ENCODE measurements around the gene NECTIN1. TPM values are rescaled to one million over a fixed set of nuclear protein-coding genes. Genes with fewer than 3 reads are reported as not detected.
"Not testable (repeated sequence)": the region's sequence is repeated elsewhere in the genome, so short reads cannot be mapped to it uniquely, and the experiment has no call there.

The NECTIN1 gene
- polyA plus RNA-seq, 3 donors, result 39.6 to 48.6 (median 45.9) TPM

DNA sequence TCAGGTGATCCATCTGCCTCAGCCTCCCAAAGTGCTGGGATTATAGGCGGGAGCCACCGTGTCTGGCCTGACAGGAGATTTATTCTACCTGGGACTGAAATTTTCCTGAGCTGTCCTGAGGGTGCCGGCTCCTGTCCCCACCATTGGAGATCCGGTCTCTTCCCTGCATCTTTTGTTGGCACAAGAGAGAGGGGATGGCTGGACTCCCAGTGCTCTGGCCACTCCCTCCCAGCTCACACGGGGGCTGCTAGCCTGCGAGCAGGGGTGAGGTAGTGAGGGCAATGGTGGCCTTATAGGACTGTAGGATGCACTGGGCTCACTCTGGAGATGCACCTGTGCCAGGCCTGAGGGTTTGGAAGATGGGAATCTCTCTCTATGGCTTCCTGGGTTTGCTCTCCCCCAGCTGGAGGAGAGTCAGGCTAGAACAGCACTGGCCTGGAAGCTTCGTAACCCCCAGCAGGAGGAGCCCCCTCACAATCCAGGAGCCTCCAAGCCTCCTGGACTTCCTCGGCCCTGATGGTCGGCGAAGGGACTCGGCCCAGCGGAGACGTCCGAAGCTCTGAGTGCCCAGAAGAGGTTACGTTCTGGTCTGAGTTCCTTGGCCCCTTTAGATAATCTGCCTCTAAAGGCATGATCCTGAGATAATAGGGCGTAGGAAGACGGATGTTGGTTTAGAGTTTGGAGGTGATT, 106.4 kb downstream of the NECTIN1 start:
- DNase-seq, result no peak

DNA sequence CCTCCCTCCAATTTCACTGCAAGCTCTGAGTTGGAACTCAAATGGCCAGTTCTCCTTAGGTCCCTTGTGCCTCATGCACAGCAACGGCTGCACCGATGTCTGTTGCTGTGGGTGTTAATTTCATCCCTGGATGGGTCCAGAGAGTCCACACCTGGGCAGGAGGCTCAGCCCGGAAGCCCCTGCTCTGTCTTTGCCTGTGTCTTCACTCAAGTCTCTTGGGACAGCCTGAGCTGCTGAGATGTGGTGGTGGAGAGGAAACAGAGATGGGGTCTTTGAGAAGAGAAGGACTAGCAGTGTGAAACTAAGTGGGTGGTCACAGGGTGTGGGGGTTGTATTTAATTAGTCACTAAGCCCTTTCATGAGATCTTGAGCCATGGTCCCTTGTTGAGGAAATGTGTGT, 109.3 kb downstream of the NECTIN1 start:
- no peak for DNase-seq

DNA sequence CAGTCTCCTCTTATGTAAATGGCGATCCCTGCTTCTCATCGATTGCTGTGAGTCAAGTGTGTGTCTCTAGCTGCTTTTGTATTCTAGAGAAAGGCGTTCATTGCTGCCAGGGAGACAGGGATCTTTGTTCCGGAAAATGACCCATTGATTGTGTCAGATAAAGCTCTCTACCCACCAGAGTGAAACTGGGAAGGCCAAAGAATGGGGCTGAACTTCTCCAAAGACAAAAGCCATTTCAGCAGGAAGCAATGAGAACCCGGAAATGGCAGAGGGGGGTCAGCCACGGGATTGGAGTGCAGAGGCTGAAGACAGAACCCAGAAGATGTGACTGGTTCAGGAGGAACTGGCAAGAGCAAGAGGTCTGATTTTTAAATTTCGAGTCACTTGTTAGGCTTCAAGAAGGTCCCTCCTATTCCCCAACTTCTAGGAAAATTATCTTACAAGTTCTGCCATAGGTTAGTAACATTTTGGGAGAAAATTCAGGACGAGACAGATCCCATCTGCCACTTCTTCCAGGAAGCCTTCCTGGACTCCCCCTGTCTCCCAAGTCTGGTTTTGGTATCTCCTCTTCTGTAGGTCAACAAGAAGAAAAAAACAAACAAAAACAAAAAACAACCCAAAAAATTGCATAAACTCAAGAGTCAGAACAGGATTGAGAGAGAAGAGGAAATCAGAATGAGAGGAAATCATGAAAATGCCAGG, 110.6 kb downstream of the NECTIN1 start:
- no peak for DNase-seq

DNA sequence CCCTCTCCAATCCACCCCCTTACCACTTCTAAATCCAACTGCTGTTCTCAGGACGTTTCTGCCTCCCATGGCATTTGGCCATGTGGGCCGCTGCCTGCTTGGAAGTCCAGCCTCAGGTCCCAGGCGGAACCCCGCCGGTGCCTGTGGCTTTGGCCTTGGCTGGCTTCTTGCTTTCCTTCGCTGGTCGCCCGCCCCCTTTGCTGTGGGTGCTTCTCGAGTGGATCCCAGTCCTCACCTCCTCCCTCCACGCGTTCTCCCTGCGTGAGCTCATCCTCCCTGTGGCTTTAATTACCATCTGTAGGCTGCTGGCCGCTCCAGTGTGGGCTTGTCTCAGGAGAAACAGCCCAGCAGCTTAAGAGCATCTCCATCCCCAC, 111.7 kb downstream of the NECTIN1 start:
- DNase-seq, result no peak

DNA sequence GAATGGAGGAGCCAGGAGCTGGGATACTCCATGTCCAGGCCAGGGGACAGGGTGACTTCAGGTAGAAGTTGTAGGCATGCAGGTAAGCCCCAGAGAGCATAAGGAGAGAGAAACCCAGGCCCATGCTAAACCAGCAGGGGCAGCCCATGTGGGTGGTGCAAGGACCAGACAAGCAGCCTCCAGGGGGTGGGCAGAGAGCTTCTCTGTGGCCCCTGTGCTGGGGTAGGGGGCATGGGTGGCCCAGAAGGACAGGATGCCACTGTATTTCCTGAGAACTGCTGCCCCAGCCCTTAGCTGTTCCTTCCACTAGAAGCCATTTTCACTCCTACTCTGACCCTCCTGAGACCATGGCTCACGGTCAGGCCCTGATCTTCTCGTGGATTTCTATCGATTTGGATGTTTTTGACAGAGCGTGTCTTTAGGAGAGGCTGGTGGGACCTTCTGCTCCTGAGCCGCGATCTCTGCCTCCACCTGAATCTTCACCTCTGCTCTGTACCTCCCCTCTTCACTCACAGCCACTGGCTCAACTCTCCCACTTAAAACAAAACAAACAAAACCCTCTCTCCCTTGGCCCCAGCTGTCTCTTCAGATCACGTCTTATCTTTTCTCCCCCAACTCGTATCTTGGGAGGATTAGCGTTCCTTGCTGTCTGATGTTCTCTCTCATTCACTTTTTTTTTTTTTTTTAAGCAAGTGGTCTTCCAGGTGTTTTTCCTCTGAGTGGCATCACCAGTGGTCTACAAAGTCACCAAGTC, 112.2 kb downstream of the NECTIN1 start:
- DNase-seq, result no peak

DNA sequence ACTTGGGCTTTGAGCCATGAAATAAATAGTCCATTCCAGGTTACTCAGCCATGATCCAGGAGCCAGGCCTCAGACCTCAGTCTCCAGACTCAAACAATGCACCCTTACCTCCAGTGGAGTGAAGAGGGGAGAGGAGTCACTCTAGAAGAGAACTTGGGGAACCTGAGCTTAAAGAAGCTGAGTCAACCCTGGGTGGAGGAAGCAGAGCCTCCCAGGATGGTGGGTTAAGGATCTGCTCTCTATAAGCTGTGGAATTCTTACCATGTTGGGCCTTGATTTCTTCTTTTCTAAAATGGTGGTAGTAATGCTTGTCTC, 113.2 kb downstream of the NECTIN1 start:
- DNase-seq, result no peak

DNA sequence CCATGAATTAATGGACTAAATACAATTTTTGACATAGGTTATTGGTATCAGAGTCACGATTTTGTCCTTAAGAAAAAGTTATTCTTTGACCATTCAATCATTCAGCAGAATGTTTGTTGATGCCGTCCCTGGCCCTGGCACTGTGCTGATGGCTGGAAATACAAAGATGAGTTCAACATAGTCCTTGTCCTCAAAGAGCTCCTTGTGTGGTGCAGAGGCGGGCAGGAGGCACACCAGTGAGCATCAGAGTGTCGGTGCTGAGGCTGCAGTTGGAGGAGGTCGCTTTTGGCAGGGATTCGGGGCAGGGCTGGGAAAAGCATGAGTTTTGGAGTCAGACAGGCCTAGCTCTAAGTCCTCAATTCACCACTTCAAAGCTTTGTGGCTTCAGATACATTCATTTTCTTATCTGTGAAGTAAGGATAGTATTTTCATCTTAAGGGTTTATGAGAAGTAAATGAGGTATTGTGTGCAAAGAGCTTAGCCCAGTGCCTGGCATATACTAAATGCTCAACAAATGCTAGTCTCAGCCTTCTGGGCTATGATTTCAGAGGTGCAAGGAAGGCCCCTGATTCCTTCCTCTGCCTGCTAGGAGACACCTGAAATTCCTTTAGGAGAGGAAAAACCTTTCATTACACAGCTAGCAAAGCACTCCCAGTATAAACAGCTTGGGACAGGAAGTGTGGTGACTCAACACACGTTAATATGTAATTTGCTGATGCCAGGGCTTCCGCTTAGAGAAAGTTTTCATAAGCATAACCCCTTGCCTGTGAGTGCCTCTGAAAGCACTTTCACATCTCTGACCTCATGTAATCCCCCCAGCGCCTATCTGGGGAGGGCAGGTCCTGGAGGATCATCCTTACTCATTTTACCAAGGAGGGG, 113.8 kb downstream of the NECTIN1 start:
- no peak for DNase-seq

DNA sequence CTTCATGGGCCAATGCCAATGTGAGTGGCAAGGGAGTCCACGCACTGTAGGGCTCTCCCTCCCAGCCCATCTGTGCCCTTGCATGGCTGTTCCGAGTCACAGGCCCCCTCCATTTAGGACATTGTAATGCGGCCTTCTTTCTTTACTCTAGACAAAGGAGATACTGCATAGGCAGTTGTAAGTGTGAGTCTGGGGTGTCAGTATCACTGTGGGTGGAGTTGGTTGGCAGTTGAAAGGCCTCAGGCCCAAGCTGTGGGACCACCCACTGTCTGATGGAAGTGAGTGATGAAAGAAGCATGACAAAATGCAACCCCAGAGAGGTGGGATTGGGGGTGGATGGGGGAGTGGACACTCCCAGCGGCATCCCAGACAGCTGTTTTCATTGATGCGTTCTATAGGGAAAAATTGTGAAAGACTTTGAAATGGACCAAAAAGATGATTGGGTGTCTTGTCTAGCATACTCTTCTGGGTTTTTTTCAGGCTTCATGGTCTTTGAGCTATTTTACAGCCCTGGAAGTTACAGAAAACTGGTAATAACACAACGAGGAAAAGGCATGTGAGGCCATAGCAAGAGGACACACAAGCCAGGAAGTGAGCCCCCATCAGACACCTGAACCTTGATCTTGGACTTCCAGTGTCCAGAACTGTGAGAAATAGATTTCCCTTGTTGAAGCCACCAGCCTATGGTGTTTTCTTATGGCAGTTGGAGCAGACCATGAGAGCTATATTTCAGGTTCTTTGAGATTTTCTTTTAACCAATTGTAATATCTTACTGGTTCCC, 114.6 kb downstream of the NECTIN1 start:
- no peak for DNase-seq

DNA sequence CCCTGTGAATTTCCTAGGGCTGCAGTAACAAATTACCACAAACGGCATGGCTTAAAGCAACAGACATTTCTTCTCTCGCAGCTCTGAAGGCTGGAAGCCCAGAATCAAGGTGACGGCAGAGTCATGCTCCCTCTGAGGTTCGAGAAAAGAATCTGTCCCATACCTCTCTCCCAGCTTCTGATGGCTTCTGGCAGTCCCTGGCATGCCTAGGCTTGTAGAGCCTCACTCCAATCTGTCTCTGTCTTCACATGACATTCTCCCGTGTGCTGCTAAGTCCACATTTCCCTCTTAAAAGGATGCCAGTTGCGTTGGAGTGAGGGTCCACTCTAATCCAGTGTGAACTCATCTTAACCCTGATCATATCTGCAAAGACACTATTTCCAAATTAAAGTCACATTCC, 116.2 kb downstream of the NECTIN1 start:
- no peak for DNase-seq

DNA sequence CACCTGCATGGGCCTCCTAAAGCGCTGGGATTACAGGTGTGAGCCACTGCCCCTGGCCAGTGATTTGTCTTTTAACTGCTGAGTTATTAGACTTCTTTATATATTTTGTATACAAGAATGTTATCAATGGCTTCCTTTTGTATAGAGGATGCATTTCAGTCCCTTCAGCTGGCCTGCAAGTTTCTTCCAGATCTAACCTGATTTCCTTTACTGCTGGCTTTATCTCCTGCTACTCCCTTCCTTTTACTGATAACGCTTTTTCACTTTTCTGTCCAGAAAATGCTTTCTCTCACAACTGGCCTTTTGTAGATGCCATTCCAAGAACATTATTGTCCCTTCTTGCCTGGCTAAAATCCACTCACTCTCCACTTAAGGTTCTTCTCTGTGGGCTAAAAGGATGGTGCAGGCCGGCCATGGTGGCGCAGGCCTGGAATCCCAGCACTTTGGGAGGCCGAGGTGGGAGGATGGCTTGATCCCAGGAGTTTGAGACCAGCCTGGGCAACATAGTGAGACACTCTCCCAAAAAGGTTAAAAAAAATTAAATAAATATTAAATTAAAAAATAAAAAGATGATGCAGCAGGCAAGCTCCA, 118.1 kb downstream of the NECTIN1 start:
- DNase-seq, result no peak

DNA sequence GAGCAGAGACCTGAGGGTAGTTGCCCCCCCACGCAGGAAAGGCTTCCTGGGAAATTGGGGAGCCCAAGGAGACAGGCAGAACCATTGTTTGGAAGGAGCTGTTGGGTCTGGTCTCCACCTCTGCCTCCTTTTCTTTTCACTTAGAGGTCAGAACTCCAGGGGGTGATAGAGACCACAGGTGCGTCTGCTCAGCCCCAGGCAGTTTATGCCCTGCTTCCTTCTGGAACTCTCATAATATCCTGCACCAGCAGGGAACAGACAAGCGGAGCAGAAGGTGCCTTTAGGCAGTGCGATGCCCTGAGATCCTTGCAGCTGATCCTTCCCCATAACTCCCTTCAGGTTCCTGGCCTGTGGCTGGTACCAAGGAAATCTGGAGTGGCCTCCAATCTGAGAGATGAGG, 120.2 kb downstream of the NECTIN1 start:
- no peak for DNase-seq

DNA sequence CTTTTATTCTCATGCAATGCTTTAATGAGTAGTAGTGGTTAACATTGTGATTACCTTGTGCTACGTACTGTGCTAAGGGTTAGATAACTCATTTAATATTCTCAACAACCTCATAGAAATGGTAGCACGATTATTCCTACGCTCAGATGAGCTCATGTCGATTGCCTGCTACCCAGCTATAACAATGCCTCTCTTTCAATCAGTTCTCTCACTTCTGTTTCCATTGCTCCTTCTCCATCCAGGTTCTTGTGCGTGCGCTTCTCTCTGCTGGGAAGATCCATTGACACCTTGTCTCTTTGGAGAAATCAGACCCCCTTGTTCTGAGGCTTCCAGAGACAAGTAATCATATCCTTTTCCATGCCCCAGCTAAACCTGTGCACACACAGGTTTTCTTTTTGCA, 120.8 kb downstream of the NECTIN1 start:
- no peak for DNase-seq

DNA sequence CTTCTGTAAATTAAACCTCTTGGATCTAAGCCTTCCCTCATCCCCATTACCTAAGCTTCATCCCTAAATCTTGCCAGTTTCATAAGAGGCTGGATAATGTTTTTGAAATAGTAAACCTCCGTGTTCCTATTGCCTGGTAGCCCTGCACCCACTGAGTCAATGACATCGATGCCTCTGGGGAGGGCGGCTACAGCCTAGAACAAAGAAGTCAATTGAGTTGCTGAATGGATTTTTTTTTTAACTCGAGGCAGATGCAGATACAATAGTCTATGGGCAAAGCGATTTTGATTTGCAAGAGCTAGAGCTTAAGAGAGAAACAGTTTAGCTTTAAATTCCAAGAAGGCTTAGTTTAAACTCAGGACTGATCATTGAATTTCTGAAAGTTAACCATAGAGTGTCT, 121.3 kb downstream of the NECTIN1 start:
- no peak for DNase-seq

DNA sequence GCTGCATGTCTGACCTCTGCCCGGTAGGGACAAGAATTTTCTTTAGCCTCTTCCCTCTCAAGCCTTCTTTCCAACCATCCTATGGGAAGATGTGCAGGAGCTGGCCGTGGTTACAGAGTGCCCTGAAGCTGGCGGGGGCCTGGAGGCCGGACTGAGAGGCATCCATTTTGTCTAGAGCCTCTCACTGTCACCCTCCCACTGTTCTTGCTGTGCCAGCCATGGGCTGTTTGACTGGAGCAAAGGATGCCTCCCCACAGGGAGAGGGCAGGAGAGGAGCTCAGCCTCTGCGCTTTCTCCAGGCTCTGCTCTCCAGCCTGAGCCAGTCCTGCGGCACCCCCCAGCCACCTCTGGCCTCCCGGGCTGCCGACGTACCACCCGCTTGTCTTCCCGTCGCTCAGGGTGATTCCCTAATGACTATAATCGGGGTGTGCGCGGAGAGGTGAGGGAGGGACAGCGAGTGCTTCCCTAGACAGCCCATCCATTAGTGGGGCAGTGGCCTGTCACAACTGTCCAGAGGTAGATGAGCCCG, 123.8 kb downstream of the NECTIN1 start:
- DNase-seq, result no peak

DNA sequence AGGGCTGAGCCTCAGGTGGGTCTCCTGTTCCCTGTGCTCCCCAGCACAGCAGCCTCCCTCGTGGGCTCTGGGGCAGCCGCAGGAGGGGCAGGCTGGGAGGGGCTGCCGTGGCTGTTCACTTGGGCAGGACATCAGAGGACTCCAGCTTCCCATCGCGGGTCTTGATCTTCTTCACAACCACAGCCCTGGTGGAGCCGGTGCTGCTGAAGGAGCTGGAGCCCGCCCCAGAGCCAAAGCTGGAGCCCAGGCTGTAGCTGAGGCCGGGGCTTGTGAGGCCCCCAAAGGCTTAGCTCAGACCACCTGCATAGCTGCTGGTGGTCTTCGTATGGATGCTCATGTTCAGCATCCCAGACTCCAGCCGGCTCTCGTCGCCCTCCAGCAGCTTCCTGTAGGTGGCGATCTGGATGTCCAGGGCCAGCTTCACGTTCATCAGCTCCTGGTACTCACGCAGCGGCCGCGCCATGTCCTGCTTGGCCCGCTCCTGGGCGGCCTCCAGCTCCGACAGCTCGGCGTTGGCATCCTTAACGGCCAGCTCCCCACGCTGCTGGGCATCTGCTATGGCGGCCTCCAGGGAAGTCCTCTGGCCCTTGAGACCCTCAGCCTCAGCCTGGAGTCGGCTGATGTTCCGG, 126.1 kb downstream of the NECTIN1 start:
- no peak for DNase-seq

DNA sequence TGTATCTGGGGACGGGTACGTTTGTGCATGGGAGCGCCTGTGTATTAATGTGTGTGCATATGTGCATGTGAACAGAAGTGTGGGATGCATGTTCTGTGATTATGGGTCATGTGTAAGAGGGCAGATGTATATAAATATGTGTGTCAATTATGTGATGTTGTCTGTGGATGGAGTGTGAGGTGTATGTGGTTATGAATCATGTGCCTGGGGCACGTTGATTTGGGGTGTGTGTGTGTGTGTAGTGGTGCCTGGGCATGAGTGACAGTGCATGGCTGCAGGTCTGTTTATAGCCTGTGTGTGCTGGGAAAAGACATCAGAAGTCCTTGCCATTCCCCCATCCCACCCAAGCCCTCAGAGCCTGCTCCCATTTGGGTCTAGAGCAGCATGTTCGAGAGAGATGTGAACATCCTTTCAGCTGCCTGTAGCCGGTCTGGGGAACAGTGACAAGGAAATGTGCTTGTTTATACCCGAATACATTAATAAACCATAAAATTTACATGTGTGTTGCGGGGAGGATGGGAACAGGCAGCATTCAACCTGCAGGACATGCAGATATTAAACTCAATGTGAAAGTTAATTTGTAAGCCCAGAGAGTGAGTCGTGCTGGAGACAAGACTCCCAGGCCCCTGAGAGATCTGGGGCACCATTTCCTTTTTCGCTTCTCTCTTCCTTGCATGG, 129.0 kb downstream of the NECTIN1 start:
- no peak for DNase-seq

DNA sequence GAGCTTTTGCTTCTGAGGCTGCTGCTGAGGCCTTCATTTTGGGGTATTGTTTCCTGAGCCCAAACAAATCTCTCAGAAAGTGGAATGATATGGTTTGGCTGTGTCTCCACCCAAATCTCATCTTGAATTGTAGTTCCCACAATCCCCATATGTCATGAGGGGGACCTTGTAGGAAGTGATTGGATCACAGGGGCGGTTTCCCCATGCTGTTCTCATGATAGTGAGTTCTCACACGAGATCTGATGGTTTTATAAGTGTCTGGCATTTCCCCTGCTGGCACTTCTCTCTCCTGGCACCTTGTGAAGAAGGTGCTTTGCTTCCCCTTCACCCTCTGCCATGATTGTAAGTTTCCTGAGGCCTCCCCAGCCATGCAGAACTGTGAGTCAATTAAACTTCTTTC, 133.1 kb downstream of the NECTIN1 start:
- DNase-seq, result not testable (repeated sequence)

DNA sequence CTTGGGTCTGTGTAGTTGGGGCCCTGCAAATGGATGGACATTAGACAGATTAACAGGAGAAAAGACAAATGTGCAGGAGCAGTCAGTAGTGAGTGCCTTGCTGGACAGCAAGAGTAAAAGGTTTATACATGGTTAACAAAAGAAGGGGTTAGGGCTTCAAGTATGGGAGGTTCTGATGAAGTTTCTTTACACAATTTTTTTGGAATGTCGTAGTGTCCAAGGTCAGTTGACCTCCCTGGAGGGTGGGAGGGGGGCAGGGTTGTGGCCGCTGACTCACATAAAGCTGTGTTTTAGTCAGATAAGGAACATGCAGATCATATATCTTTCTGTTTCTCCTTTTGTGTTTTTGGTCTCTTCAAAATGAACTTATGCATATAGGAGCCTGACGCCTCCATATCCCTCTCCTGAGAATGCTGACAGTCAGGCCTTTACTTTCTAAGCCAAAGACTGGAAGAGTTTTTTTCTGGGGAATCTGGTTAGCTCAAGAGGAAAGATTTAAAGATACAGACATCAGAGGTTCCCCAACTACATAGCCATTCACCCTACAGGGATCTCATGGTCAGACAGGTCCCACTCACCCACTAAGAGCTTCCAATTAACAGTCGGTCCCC, 134.3 kb downstream of the NECTIN1 start:
- no peak for DNase-seq

DNA sequence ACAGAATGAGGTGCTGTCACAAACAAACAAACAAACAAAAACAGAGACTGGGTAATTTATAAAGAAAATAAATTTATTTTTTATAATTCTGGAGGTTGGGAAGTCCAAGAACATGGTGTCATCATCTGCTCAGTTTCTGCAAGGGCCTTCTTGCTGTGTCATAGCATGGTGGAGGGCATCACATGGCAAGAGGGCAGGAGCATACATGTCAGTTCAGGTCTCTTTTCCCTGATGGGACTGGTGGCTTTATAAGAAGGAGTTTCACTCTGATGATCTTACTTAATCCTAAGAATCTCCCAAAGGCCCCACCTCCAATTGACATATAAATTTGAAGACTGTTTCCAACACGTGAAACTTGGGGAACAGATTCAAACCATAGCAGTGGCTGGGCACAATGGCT, 135.7 kb downstream of the NECTIN1 start:
- DNase-seq, result no peak
